Liver (tissue), 9 donors: ENCODE data around the gene TRIP13. TPM values are rescaled to one million over a fixed set of nuclear protein-coding genes. Genes with fewer than 3 reads are reported as not detected.
A peak's percentile ranks its signal among the peaks of the same experiment; 100 is the strongest.
"Not testable (repeated sequence)": the region's sequence is repeated elsewhere in the genome, so short reads cannot be mapped to it uniquely, and the experiment has no call there.

Experiments
- DNase-seq: peaks from one replicate; pipeline ENCODE4 v3.0.0-alpha.2; 2017; ENCODE audit warnings: low spot score
- H3K27ac ChIP-seq, 2 donors: one replicate each; pipeline ENCODE4 v1.7.0; 2013; ENCODE audit warnings: inconsistent platforms in 2 of 2, low read length in 2 of 2, control low read depth in 1 of 2, low read depth in 1 of 2, mild to moderate bottlenecking in 1 of 2
- H3K27me3 ChIP-seq, 4 donors: one replicate each; pipeline versions ENCODE4 v1.6.1 to v1.7.0; 2013; ENCODE audit warnings: low read length in 3 of 4, inconsistent platforms in 1 of 4, mild to moderate bottlenecking in 1 of 4, moderate library complexity in 1 of 4; ENCODE audit not compliant: control insufficient read depth in 4 of 4, insufficient read depth in 4 of 4
- H3K36me3 ChIP-seq, 4 donors: one replicate each; pipeline versions ENCODE4 v1.6.1 to v1.7.0; 2013; ENCODE audit warnings: low read length in 3 of 4, mild to moderate bottlenecking in 3 of 4, low read depth in 1 of 4, moderate library complexity in 1 of 4; ENCODE audit not compliant: control insufficient read depth in 4 of 4, insufficient read depth in 3 of 4
- H3K4me1 ChIP-seq, 4 donors: one replicate each; pipeline versions ENCODE4 v1.6.1 to v1.7.0; 2013; ENCODE audit warnings: low read length in 3 of 4, mild to moderate bottlenecking in 3 of 4, moderate library complexity in 1 of 4; ENCODE audit not compliant: control insufficient read depth in 4 of 4, insufficient read depth in 4 of 4
- H3K4me3 ChIP-seq, 3 donors: one replicate each; pipeline versions ENCODE4 v1.6.1 to v1.7.0; 2013; ENCODE audit warnings: low read length in 3 of 3, control low read depth in 1 of 3, low read depth in 1 of 3, mild to moderate bottlenecking in 1 of 3
- H3K9ac ChIP-seq, 2 donors: one replicate each; pipeline ENCODE4 v1.7.0; 2013; ENCODE audit warnings: low read length in 2 of 2, mild to moderate bottlenecking in 2 of 2, moderate library complexity in 2 of 2, control low read depth in 1 of 2, low read depth in 1 of 2
- H3K9me3 ChIP-seq, 4 donors: one replicate each; pipeline versions ENCODE4 v1.6.1 to v1.7.0; 2013; ENCODE audit warnings: low read length in 3 of 4; ENCODE audit not compliant: control insufficient read depth in 4 of 4
- CTCF ChIP-seq: fragments of 150-350 bp; IDR thresholded peaks from 2 replicates; pipeline ENCODE4 v1.5.1; 2017; ENCODE audit warnings: improper control_type of control experiment, low read depth, low read length; ENCODE audit not compliant: missing input control
- FOXA1 ChIP-seq: IDR thresholded peaks from 2 replicates; pipeline ENCODE4 v1.6.1; 2016; ENCODE audit warnings: antibody characterized with exemption
- HNF4A ChIP-seq, 2 donors: conservative IDR thresholded peaks; 2 replicates each; pipeline ENCODE4 v1.6.1; 2016; ENCODE audit warnings: antibody characterized with exemption in 2 of 2, mild to moderate bottlenecking in 2 of 2
- RAD21 ChIP-seq, 2 donors: IDR thresholded peaks; 2 replicates each; pipeline ENCODE4 v1.6.1; 2016; ENCODE audit warnings: antibody characterized with exemption in 2 of 2, mild to moderate bottlenecking in 2 of 2
- REST ChIP-seq: IDR thresholded peaks from 2 replicates; pipeline ENCODE4 v1.6.1; 2016; ENCODE audit warnings: antibody characterized with exemption, mild to moderate bottlenecking
- WGBS: extraction: QIAGEN DNeasy Blood & Tissue Kit; methylation state at CpG from one replicate; pipeline ENCODE4 v1.1.7; 2013; 5-methylcytosine and 5-hydroxymethylcytosine counted together
- polyA plus RNA-seq, 2 donors: library from polyadenylated mRNA; stranded (reverse) in 1 of 2; unstranded in 1 of 2; fragments of 200-250 nt in 1 of 2; fragments of >200 nt in 1 of 2; fragmentation: Nextera tagmentation in 1 of 2; extraction: Ambion mirVana in 1 of 2; gene quantifications; one replicate each; pipeline versions ENCODE4 v1.2.1 to v1.2.3, GENCODE V29; 2013 to 2015
- total RNA-seq, 2 donors: library from RNA; depleted of rRNA; stranded (reverse); fragments of >200 nt; gene quantifications; one replicate each; pipeline ENCODE4 v1.2.3, GENCODE V29; 2014
- donor health status: healthy.
- donor health status: healthy.
- donor health status: healthy.
- donor health status: healthy.
- donor health status: healthy.

The TRIP13 gene
- total and polyA plus RNA-seq, 4 donors: 0.42 to 12.4 (median 0.84) TPM

GRCh38 chr5:933251-933861, 40.7 kb downstream of the TRIP13 start:
- no peak overlapping the region for H3K27ac ChIP-seq
- H3K36me3 ChIP-seq: no peaks in the 10 kb centered on the region
- no peaks in the 10 kb centered on the region for H3K27me3 ChIP-seq
- 89% methylated on average over 3 of the region's 3 CpGs for WGBS
- H3K9me3 ChIP-seq: no peaks in the 10 kb centered on the region
- TF ChIP-seq FOXA1: no peak
- no peaks in the 10 kb centered on the region for H3K4me1 ChIP-seq
- no peak for DNase-seq
- no peak overlapping the region for H3K9ac ChIP-seq
- no peak overlapping the region for H3K4me3 ChIP-seq

GRCh38 chr5:933951-934350, 41.3 kb downstream of the TRIP13 start:
- not testable (repeated sequence) for H3K27ac ChIP-seq, H3K36me3 ChIP-seq, DNase-seq, H3K9ac ChIP-seq, H3K4me1 ChIP-seq, H3K27me3 ChIP-seq, H3K4me3 ChIP-seq, H3K9me3 ChIP-seq

GRCh38 chr5:934381-934967, 41.8 kb downstream of the TRIP13 start:
- TF ChIP-seq CTCF: peak; percentile 27
- TF ChIP-seq RAD21 (IDR thresholded peaks at IDR 0.05): peak; percentile 45 to 63
- H3K27me3 ChIP-seq: not testable (repeated sequence)

GRCh38 chr5:935510-936084, 42.9 kb downstream of the TRIP13 start:
- H3K36me3 ChIP-seq: no peaks in the 10 kb centered on the region
- WGBS: 86% methylated on average over 5 of the region's 5 CpGs
- no peaks in the 10 kb centered on the region for H3K4me1 ChIP-seq
- H3K27ac ChIP-seq: no peak overlapping the region
- DNase-seq: no peak
- no peaks in the 10 kb centered on the region for H3K9me3 ChIP-seq
- no peak overlapping the region for H3K9ac ChIP-seq
- H3K27me3 ChIP-seq: no peaks in the 10 kb centered on the region
- TF ChIP-seq REST: no peak
- no peak for TF ChIP-seq HNF4A (conservative IDR thresholded peaks at IDR 0.05)
- no peak overlapping the region for H3K4me3 ChIP-seq

More at GRCh38 chr5:934381-934967, 41.8 kb downstream of the TRIP13 start:
- DNase-seq, H3K9me3 ChIP-seq, H3K4me1 ChIP-seq, H3K27ac ChIP-seq, H3K4me3 ChIP-seq, H3K36me3 ChIP-seq, H3K9ac ChIP-seq: not testable (repeated sequence)
- 86% methylated on average over 3 of the region's 3 CpGs for WGBS
